AG09319 (cell line): ENCODE results near the gene KANK3.
"Not testable (repeated sequence)": the region's sequence is repeated elsewhere in the genome, so short reads cannot be mapped to it uniquely, and the experiment has no call there.

Experiments used
- DNase-seq: peaks from one replicate; pipeline ENCODE4 v3.0.0-alpha.2; 2010; ENCODE audit warnings: low read depth; ENCODE audit errors: extremely low read depth
- TF ChIP-seq, protein P1 (sequence below): IDR thresholded peaks from 2 replicates; pipeline ENCODE4 v1.5.1; 2011; ENCODE audit warnings: low read depth, mild to moderate bottlenecking, inconsistent platforms, low read length, moderate library complexity

KANK3 gene

DNA sequence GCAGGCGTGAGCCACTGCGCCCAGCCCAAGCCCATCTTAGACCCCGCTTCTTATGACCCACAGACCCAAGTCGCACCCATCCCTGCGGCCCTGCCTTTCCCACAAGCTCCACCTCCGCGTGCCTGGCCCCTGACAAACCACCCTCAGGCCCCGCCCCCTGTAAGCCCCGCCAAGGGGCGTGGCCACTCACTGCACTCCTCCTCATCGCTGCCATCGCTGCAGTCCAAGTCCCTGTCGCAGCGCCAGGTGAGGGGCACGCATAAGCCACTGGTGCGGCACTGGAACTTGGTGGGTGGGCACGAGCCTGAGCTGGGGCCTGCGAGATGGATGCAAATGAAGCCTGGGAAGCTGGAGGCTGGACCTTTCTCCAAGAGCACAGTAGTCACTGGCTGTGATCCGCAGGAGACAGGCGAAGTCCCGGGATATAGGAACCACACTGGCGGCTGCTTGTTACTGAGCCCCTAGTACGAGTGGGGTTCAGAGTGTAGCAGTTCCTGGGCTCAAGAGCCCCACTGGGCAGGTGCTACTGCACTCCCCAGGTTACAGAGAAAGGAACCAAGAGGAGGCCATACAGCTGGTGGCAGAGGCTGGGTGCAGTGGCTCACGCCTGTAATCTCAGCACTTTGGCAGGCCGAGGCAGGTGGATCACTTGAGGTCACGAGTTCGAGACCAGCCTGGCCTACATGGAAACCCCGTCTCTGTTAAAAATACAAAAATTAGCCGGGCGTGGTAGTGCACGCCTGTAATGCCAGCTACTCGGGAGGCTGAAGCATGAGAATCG lies 38.0 kb downstream of the KANK3 start:
- no peak for DNase-seq
- TF ChIP-seq, protein P1, sequence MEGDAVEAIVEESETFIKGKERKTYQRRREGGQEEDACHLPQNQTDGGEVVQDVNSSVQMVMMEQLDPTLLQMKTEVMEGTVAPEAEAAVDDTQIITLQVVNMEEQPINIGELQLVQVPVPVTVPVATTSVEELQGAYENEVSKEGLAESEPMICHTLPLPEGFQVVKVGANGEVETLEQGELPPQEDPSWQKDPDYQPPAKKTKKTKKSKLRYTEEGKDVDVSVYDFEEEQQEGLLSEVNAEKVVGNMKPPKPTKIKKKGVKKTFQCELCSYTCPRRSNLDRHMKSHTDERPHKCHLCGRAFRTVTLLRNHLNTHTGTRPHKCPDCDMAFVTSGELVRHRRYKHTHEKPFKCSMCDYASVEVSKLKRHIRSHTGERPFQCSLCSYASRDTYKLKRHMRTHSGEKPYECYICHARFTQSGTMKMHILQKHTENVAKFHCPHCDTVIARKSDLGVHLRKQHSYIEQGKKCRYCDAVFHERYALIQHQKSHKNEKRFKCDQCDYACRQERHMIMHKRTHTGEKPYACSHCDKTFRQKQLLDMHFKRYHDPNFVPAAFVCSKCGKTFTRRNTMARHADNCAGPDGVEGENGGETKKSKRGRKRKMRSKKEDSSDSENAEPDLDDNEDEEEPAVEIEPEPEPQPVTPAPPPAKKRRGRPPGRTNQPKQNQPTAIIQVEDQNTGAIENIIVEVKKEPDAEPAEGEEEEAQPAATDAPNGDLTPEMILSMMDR: no peak

DNA sequence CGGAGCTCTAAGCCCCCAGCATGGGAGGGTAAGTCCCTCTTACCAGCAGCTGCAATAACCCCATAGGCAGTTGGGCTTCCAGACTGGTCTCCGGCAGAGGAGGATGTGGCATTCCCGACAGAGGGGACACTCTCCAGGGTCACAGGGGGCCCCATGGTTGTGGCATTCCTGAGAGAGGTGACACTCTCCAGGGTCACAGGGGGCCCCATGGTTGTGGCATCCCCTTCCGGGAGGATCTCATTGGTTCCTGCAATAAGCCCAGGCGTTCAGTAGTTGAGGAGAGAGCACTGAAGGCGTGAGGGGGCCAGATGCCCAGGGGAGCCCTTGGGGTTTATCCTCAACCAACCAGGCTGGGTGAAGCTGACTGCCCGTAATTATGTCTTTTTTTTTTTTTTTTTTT lies 40.3 kb downstream of the KANK3 start:
- TF ChIP-seq, protein P1: no peak
- no peak for DNase-seq

DNA sequence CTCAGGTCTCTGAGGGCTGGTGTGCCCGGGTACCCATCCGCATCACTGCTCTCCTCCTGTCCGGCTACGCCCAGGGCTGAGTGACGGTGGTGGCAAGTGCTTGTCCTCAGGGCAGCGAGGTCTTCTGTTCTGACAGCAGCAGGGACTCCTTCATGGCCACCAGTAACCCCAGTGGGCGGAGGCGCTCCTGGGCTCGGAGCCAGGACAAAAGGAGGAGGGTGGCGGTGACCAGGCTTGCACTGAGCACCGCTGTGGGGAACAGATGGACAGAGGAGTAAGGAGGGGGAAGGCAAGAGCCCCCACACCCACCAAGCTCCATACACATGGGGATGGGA lies 40.7 kb downstream of the KANK3 start:
- TF ChIP-seq, protein P1: no peak
- DNase-seq: no peak

DNA sequence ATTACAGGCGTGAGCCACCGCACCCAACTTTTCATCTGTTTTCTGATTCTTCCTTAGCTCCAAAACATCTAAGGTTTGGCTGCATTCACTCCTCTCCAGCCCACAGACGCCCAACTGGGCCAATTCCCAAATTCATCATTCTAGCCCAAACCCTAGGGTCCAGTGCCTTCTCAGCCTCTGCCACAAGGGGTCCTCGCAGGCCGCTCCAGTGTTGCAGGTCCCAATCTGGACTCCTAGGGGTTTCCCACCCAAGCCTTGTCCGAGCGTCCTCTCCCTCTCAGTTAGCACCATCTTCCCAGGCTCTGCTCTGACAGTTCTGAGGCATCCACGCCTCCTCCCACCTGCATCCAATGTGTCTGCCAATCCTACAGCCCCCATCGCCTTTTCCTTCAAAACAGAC lies 51.7 kb downstream of the KANK3 start:
- not testable (repeated sequence) for DNase-seq

DNA sequence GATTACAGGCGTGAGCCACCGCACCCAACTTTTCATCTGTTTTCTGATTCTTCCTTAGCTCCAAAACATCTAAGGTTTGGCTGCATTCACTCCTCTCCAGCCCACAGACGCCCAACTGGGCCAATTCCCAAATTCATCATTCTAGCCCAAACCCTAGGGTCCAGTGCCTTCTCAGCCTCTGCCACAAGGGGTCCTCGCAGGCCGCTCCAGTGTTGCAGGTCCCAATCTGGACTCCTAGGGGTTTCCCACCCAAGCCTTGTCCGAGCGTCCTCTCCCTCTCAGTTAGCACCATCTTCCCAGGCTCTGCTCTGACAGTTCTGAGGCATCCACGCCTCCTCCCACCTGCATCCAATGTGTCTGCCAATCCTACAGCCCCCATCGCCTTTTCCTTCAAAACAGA lies 66.6 kb downstream of the KANK3 start:
- not testable (repeated sequence) for DNase-seq
